NCI-H526 (cell line): ENCODE measurements around the gene DPH6.
"Not testable (repeated sequence)": the region's sequence is repeated elsewhere in the genome, so short reads cannot be mapped to it uniquely, and the experiment has no call there.

Experiments
- DNase-seq, 2 experiments: peaks; one replicate each; lab custom pipeline; 2025; lab: John Stamatoyannopoulos, UW

DPH6 gene

DNA sequence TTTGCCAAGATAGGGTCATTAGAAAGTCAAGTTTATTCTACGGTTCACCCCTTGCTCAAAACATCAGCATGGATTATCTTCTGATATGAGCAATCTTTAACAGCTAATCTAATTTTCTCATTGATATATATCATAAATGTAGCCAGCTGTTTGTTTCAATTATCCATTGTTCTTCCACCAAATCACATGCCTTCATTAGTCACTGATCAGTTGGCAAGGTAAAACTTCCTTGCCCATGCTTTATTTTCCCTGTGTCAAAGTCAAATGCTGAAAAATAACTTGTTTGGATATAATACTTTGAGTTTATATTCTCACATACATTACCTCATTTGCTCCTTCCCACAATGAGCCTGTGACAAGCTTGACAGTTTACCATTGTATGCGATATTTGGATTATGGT lies 60.6 kb downstream of the DPH6 start:
- no peak for DNase-seq

DNA sequence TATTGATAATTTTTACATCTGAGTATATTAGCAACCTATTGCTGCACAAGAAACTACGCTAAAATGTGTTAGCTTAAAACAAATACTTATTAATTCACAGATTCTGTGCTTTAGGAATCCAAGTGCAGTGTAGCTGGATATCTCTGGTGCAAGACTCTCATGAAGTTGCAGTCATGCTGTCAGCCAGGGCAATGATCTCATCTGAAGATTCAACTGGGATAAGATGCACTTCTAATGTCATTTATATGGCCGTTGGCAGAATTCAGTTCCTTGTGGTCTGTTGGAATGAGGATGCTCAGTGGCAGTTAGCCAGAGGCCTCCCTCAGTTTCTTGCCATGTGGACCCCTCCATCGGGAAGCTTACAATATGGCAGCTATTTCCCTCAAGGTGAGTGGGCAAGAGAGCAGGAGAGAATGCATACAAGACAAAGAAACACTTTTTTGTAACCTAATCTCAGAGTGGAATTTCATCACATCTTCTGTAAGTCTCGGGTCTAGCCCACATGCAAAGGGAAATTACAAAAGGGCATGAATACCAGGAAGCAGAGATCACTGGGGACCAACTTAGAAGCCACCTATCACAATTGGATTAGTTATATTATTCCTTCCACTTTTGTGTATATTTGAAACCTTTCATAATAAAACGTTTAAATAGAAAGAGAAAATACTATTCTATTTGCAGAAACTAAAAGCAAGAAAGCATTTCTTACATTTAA lies 61.6 kb downstream of the DPH6 start:
- DNase-seq = no peak

DNA sequence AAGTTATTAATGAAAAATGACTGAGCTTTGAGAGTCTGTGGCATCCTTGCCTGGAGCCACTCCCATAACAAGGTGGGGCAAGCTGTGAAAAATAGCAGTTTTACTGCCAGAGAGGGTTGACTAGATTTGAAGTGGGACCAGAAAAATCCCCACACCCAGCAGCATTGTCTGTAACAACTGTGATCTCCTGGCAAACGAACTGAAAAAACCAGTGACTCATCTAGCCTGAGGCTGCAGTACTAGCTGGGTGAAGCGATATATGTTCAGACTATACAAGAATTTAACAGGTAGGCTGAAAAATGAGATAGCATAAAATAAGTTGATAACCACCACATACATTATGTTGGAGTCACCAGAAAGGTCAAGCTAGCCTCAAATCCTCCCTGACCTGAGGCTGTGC lies 64.0 kb downstream of the DPH6 start:
- no peak for DNase-seq

DNA sequence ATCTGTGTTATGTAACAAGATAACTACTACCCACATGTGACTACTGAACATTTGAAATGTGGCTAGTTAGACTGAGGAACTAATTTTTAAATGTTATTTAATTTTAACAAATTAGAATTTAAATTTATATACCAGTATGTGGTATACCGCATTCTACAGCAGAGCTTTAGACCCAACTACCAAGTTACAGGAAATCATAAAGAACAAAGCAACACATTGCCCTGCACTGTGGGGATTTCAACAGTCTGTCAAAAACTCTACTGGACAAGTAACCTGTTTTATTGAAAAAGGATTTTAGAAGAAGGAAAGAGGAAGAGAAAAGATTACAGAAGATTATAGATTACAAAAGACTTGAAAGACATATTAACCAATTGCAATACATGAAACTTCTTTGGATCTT lies 64.9 kb downstream of the DPH6 start:
- no peak for DNase-seq

DNA sequence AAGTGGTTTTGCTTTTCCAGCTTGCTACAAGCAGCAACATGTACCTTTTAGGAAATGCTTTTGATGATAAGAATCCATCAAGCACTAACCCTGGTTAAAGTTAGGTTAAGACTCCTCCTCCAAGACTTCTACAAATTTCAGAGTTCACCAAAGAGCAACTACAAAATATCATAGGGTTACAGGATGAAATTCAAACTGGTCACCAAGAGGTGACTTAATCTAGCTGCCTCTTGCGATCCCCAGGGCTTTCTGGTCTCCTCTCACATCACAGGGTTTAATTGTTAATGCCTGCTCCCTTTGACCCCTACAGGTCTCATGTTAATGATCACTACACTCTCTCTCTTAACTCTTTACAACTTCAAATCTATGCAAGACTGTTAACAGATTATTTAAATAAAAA lies 66.5 kb downstream of the DPH6 start:
- DNase-seq = no peak

DNA sequence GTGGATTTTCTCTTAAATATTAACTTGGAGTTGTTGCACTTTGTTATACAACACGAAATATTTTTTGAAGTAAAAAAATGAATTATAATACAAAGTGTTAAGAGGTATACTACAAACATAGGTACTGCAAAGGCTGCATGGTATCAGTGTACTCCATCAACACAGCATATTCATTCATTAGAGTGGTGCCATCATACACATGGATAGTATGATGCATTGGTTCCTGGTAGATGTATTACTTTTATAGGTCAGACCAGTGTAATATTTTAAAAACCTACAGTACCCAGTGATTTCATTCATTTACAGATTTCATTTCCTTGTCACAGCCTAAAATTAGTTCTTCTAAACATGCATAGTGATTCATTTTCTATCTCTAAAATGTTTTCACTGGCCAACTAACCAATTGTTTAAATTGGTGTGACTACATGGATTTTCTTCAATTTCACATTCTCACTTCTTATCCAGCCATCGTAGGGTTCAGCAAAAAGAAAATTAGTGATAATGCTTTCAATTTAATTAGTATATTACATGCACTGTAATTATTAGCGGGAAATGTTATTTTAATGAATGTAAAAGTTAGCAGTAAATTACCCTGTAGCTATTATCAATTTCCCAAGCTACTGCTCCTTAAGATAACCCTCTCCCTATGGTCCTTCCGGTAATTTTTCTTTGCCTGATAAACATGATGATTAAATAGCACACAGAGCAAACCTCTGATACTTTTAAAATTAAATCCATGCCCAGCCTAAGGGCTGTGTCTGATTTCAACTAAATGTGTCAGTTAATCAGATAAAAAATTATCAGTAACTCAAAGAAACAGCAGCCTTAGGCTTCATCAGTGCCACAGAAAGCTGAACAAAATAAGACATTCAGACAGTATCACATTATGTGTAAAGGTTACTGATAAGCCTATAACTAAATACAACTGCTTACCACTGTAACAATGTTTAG lies 68.4 kb downstream of the DPH6 start:
- no peak for DNase-seq

DNA sequence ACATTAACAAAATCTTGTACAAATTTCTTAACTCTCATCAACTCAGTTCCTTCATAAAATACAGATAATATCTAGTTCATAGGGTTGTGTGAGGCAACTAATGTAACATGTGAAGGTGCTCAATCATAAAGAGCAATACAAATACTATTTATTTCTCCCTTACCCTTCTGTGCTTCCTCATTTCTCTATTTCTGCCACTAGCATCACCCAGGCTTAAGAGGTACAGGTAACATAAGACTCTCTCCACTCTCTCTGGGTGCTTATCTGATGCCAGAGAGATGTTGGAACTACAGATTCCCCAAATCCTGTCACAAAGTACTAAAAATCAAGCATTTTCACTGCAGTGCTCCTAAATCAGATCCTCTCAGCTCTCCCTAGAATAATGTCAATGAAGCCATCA lies 74.9 kb downstream of the DPH6 start:
- DNase-seq = no peak

DNA sequence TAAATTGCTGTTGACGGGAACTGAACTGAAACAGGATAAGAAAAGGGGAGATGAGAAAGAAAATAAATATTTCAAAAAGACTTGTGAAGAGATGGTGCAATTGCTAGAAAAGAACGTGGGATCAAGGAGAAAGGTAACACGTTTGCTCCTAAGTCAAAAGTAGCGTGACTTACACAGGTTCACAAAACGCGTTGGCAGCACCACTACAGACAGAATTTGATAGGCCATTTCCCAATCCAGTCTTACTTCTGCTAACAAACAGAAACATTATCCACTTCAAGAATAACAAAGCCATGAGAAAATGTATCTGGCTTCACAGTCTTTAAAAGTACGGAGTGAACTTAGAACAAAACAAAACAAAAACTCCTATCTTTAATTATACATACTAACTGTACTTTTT lies 75.5 kb downstream of the DPH6 start:
- DNase-seq = no peak

- no peak for DNase-seq
These were observed 79.5 kb downstream of the DPH6 start for GRCh38 chr15:35466476-35466875.

DNA sequence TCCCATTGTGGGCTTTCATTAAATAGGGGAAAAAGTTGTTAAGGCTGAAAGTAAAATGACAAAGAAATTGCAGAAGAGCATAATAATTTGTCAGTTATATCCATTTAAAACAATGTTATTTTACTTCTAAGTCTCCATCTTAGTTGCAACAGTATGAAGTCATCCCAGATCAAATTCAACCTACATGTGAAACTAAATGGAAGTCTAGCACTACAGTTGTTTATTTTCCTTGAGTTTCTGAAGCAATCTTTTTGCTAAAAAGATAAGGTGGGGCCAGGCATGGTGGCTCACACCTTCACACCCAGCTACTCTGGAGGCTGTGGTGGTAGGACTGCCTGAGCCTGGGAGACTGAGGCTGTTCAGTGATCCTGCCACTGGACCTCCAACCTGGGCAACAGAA lies 80.2 kb downstream of the DPH6 start:
- DNase-seq = no peak

DNA sequence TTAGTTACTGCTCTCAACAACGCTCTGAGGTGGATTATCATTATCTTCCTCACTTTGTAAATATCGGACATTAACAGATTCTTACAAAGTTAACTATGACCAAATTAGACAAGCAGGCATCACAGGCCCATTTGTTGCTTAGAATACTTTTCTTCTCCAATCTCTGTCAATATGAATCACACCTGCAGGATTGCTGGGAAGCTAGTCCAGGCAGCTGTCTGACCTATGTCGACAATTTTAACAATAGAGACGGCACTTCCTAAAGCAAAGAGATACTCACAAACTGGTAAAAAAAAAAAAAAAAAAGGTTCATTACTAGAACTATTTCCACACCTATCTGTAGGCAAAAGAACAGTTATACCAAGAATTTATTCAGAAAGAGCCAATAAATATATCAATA lies 85.3 kb downstream of the DPH6 start:
- DNase-seq = no peak

DNA sequence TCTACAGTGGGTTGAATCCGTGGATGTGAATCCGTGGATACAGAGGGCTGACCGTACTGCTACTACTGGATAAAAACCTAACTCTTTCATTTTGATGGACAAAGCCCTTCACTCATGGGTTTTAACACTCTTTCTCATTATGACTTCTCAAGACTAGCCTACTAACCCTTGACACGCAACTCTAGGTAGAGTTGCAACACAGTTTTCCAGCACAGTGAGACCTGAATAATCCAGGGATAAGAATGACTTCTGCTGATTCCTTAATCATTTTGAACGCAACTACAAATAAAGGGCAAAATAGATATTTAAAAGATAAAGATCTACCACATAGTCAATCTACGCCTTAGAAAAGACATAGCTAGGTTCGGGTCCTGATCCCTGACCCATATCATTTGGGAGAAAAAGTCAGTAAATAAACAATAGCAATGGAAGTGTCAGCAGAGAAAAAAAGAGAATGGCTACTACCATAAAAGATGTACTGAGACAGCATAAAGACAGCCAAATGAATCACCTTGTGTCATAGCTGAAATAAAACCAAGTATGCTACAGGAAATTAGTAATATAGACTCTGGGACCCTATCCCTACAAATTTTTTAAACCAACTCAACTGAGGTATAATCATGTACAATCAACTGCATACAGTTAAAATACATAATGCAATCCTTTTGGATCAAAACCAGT lies 87.6 kb downstream of the DPH6 start:
- no peak for DNase-seq

- no peak for DNase-seq
These were observed 90.8 kb downstream of the DPH6 start for GRCh38 chr15:35455201-35455600.

- no peak for DNase-seq
These were observed 95.5 kb downstream of the DPH6 start for GRCh38 chr15:35450492-35450891.

DNA sequence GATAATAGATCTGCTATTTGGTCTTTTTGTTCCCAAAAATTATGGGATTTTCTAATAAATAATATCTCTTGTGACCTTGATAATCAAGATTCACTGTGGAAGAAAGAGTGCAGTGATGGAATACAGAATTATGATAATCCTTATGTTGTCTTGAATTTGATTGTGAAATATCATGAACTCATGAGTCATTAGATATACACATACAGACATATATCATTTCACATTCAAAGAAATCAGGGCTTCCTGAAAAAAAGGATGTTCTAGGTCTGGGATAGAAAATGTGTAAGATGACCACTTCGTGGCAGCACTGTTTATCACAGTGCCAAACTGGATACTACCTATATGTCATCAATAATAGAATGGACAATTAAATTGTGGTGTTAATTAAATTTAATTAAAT lies 97.7 kb downstream of the DPH6 start:
- no peak for DNase-seq

GRCh38 chr15:35445891-35446290 lies 100.1 kb downstream of the DPH6 start:
- DNase-seq = no peak

DNA sequence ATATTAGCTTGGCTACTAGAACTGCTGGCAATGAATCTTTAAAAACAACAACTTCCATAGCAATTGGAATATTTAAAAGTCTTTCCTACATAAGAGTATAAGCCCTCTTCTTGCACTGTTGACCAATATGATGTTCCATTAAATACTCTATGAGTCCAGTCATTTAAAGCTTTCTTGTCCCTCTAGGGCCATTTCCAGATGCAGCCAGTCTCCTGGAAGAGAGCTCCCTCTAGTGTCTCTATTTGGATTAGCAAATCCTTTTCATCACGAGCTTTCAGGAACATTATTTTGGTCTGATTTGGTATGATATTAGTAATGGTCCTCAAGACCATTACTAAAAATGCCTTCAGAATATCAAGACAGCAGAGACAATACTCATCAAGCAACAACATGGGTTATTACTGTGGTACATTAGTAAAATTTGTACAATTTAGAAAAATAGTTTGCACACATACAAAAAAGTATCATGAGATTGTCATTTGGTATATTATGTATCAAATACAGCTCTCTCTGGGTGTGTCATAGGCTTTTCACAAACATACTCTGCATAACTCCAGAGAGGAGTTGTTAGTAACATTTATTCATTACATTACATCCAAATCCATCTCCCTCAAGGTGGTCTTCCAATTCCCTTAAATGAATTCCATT lies 101.3 kb downstream of the DPH6 start:
- DNase-seq = peak in 1 of 2 experiments; percentile 59

DNA sequence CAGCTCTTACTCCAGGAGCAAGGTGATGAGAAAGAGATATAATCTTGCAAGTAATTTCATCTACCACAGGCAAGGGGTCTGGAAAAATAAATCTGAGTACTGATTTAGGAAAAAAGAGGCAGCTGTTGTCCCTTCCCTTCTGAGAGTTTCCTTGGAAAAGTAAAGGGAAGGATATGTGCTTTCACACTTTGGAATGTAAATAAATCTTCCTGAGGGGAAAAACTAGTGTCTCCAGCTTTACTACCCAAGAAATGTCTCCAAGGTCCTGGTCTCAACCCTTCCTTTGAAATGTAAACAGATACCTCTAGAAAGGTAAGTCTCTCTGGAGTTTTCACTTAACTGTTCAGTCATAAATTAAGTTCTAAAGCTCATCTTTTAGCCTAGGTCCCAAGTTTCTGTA lies 102.6 kb downstream of the DPH6 start:
- DNase-seq = no peak

DNA sequence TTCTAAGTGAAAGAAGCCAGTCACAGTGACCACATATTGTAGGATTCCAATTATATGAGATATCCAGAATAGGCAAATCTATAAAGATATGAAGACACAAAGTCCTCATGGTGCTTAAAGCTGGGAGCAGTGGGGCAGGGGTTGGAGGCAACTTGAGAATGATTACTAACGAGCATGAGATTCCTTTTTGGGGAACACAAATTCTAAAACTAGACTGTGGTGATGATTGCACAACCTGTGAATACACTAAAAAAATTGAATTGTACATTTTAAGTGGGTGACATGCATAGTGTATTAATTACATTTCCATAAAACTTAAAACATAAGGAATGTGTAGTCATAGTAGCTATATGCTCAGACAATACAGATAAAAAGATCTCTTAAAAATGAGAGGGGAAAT lies 103.2 kb downstream of the DPH6 start:
- DNase-seq = no peak

GRCh38 chr15:35441279-35441678 lies 104.7 kb downstream of the DPH6 start:
- DNase-seq = not testable (repeated sequence)

GRCh38 chr15:35440265-35440664 lies 105.7 kb downstream of the DPH6 start:
- no peak for DNase-seq

DNA sequence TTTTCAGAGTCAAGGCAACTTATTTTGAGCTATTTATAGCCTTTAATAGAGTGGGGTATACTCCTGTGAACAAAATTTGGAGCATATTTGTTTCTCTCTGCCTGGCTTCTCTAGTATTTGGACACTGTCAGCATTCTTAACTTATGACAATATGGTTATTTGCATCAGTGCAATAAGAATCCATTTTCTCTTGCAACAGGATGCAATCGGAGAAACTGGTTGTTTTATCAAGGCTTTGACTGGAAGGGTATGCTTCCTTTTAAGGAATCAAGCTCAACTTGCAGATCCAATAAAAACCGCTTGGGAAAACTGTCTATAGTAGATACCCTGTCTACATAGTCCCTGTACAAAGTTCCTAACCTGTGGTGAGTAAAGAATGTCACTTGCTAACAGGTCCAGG lies 106.7 kb downstream of the DPH6 start:
- no peak for DNase-seq
